GM12872 (cell line): Measurements from ENCODE around the gene TM9SF3.

ENCODE experiments used
- TF ChIP-seq, protein P1 (sequence below): IDR thresholded peaks from 3 replicates; pipeline ENCODE4 v1.5.1; 2011; ENCODE audit warnings: low read depth, mild to moderate bottlenecking, low read length, moderate library complexity; ENCODE audit not compliant: insufficient read depth

The TM9SF3 gene

DNA sequence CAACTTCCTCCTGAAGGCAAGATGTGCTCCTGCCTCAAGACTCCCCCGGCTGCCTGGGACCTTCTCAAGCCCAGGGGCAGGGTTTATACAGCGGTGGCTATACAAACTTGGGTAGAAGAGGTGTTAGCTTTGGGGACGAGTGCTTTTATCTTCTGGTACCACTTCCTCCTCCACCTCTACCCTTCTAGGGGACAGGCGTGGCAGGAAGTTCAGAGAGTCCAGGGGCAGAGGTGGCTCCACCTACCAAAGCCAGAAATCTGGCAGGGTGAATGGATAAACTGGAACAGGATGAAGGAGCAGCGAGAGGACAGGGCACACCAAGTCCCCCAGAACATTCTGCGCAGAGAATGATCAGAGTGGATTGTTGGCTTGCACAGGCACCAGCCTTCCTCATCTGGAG, 24.0 kb upstream of the TM9SF3 start:
- TF ChIP-seq, protein P1, sequence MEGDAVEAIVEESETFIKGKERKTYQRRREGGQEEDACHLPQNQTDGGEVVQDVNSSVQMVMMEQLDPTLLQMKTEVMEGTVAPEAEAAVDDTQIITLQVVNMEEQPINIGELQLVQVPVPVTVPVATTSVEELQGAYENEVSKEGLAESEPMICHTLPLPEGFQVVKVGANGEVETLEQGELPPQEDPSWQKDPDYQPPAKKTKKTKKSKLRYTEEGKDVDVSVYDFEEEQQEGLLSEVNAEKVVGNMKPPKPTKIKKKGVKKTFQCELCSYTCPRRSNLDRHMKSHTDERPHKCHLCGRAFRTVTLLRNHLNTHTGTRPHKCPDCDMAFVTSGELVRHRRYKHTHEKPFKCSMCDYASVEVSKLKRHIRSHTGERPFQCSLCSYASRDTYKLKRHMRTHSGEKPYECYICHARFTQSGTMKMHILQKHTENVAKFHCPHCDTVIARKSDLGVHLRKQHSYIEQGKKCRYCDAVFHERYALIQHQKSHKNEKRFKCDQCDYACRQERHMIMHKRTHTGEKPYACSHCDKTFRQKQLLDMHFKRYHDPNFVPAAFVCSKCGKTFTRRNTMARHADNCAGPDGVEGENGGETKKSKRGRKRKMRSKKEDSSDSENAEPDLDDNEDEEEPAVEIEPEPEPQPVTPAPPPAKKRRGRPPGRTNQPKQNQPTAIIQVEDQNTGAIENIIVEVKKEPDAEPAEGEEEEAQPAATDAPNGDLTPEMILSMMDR, result no peak

DNA sequence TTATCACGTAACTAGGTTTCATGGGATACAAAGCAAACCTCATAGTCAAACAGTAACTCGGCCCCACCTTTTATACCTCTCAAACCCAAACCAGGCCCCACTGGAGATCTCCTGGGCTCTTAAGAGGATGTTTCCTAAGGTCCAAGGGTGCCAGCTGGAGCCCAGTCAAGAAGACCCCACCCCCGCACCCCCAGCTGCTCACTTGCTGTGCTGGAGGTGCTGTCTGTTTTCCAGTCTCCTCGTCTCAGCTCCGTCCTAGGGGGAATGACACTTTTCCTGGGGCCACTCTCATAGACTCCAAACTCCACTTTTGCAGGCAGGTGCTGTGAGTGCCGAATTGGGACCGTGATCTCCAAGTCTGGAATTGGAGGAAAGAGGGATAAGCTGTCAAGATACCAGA, 22.7 kb upstream of the TM9SF3 start:
- TF ChIP-seq, protein P1, result no peak

DNA sequence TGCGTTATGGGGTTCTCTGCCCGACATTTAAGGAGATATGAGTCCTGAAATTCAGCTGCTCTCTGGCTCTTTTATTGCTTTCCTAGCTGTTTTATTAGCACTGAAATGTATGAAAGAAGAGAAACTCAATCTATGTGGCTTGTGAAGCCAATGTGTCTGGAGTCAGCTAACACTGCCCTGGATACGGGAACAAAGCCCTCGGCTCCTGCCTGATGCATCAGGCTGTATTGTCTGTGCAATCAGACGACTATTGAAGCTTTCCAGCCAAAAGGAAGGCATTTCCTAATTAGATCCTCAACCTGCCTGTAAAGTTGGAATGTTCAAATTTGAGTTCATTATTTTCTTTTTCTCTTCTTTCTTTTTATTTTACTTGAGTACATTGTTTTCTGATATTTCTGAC, 22.0 kb upstream of the TM9SF3 start:
- TF ChIP-seq, protein P1, result no peak

DNA sequence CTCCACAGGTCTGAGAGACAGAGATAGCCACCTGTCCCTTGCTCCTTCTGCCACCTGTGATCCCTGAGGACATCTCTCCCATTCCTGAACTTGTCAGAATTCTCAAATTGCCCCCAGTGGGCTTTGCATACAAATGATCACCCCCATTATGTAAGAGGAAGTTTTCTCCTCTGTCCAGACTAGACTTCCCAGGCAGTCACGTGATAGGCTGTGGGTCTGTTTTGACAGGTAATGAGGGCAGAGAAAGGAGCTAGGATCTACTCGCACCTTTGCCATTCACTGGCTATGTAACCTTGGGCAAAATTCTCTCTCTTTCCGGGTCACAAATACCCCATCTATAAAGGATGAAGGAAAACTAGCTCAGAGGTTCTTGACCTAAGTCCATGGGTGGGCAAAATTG, 21.4 kb upstream of the TM9SF3 start:
- TF ChIP-seq, protein P1, result no peak

DNA sequence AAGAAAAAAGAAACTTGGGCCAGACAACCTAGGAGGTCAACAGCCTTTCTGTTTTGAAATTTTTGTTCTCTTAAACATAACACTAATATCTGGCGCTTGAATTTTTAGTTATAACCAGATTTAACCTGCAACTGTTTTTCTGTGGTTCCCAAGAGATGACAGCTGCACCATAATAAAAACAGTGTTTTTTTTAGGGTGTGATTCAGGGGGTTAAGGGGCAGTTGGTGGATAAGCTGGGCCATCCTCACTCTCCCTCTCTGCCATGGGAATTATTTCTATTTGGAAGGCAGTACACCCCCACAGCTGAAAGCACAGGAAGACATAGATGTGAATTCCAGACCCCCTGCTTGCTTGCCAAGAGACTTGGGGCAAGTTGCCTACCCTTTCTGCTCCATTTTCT, 20.1 kb upstream of the TM9SF3 start:
- TF ChIP-seq, protein P1, result no peak

DNA sequence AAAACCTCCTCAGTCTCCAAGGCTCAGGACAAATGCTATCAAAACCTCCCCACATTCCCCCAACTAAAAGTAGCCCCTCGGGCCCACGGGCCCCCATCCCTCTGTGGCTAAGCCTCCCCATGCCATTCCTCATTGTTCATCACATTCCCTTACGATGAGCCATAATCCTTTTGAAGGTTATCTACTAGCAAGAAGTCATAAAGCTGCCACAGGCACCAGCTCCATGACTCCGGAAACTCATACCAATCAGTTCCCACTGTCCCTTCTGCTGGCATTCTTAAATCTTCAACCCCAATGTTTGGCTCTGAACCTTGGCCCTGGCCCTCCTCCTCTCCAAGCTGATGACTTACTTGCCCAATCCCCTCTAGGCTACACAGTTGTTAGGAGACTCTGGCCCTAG, 19.4 kb upstream of the TM9SF3 start:
- TF ChIP-seq, protein P1, result no peak

DNA sequence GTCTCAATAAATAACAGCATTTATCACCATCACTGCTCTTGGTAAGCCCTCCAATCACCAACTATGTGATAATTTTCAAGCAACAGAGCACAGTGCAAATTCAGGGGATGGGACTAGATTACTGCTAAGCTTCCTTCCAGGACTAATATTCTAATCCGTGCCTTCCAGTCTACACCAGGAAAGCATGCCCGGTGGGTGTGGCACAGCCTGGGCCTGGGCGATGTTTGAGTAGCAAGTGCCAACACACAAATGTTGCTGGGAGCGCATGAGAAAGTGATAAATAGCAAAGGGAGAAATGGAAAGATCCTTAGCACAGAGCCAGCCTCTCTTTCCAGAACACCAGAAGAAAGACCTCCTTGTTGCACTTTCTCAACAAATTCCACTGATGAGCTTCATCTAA, 13.5 kb upstream of the TM9SF3 start:
- TF ChIP-seq, protein P1, result no peak

DNA sequence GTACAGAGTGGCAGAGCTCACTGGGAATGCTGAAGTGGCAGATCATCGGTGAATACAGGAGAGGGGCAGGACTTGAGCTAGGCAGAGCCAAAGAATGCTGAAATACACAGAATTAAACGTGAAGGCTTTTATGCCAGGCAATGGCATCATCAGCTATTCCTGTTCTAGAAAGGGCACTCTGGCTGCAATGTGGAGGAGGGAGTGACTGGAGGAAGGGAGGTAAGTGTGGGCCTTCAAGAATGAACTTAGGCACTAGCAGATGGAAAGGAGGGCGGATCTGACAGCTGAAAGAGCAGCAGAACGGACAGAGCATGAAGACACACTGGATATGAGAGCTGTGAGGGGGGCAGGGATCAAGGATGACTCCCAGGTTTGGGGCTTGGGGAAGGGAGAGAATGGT, 12.0 kb upstream of the TM9SF3 start:
- TF ChIP-seq, protein P1, result no peak
